ENCODE data around the gene CFAP97D2. TPM values are rescaled to one million over a fixed set of nuclear protein-coding genes. Genes with fewer than 3 reads are reported as not detected.

Gene CFAP97D2
- polyA plus RNA-seq, 1 donor from 2014 or later = not detected

- Histone ChIP-seq H4K20me1 (ENCODE audit: insufficient read depth) (no peaks in the 10 kb centered on the region), H3F3A (ENCODE audit: insufficient read depth, low read length, poor library complexity, severe bottlenecking) (no peaks in the 10 kb centered on the region), H3K27ac (ENCODE audit: low read length) (no peak overlapping the region), H3K9me2 (ENCODE audit: insufficient read depth, low read length) (no peaks in the 10 kb centered on the region), H3K9me3 (ENCODE audit: low read length) (no peaks in the 10 kb centered on the region), H3K79me2 (replicated peaks; ENCODE audit: insufficient read depth, low read length) (peaks cover 15% of the 10 kb centered on the region), H3K36me3 (ENCODE audit: insufficient read depth, low read length) (no peaks in the 10 kb centered on the region), H3K4me3 (ENCODE audit: low read length) (peak overlapping the region; percentile 91), H3K9ac (ENCODE audit: low read length) (peak overlapping the region; percentile 82), H2AFZ (ENCODE audit: low read depth, low read length) (no peak overlapping the region), H3K4me2 (ENCODE audit: low read length) (peak overlapping the region; percentile 50), H3K27me3 (ENCODE audit: insufficient read depth, low read depth, low read length) (no peaks in the 10 kb centered on the region)
- TF ChIP-seq TAF1 (IDR thresholded peaks at IDR 0.05; ENCODE audit: low read depth) = no peak
- no peak for TF ChIP-seq RAD21 (conservative IDR thresholded peaks at IDR 0.05)
These were observed 56.6 kb downstream of the CFAP97D2 start for GRCh38 chr13:114235697-114236096.

DNA sequence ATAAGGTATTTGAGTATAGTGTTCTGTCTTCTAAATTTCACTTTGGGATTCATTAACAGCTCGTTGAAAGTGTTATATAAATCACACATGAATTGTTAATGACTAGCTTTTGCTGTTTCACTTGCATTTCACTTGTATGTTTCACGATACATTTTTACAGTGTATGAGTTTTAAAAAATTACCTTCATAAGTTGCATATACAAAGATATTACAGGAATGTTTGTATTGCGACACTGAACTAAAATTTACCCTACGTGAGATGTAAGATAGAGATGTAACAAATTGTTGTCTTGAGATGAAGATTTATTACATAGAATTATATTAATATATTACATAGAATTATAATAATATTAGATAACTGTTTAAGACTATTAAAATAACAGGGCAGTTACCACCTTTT is 57.2 kb downstream of the CFAP97D2 start:
- H3F3A ChIP-seq (ENCODE audit: insufficient read depth, low read length, poor library complexity, severe bottlenecking) = no peaks in the 10 kb centered on the region
- H3K4me3 ChIP-seq (ENCODE audit: low read length) = peak overlapping the region; percentile 91
- H3K9me3 ChIP-seq (ENCODE audit: low read length) = no peaks in the 10 kb centered on the region
- TF ChIP-seq EP300 (conservative IDR thresholded peaks at IDR 0.05; ENCODE audit: poor library complexity, severe bottlenecking) = no peak
- TF ChIP-seq TAF1 (IDR thresholded peaks at IDR 0.05; ENCODE audit: low read depth) = no peak
- no peak for TF ChIP-seq EZH2 (IDR thresholded peaks at IDR 0.05; ENCODE audit: borderline replicate concordance, insufficient read depth, low read length, poor library complexity, severe bottlenecking)
- H3K36me3 ChIP-seq (ENCODE audit: insufficient read depth, low read length) = no peaks in the 10 kb centered on the region
- H3K4me2 ChIP-seq (ENCODE audit: low read length) = peak overlapping the region; percentile 50
- H3K27ac ChIP-seq (ENCODE audit: low read length) = no peak overlapping the region
- no peak overlapping the region for H2AFZ ChIP-seq (ENCODE audit: low read depth, low read length)
- peaks cover 15% of the 10 kb centered on the region for H3K79me2 ChIP-seq (replicated peaks; ENCODE audit: insufficient read depth, low read length)
- peak overlapping the region; percentile 82 for H3K9ac ChIP-seq (ENCODE audit: low read length)
- H3K9me2 ChIP-seq (ENCODE audit: insufficient read depth, low read length) = no peaks in the 10 kb centered on the region
- H3K27me3 ChIP-seq (ENCODE audit: insufficient read depth, low read depth, low read length) = no peaks in the 10 kb centered on the region
- H4K20me1 ChIP-seq (ENCODE audit: insufficient read depth) = no peaks in the 10 kb centered on the region

DNA sequence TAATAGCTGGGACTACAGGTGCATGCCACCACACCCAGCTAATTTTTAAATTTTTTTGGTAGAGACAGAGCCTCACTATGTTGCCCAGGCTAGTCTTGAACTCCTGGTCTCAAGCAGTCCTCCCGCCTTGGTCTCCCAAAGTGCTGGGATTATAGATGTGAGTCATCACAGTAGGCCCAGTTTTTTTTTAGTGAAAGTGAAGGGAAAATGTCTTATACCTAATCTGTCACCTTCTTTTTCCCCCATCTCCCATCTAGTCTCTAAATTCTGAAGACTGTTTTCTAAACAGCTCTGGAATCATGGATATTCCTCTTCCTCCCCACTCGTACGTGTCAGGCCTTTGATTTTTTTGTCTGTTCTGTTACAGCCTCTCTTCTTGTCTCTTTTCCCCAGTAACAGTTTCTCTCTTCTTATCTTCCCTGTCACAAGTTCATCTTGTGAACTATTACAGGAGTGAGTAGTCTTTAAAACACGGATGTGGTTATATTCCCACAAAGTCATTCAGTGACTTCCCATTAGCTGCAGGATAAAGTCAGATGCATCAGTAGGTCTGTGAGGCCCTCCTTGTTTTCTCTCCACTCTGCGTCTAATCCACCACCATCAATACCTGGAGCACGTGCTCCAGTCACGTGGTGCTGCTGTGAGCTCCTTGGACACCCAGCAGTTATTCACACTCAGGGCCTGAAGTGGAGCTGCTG is 58.5 kb downstream of the CFAP97D2 start:
- Histone ChIP-seq H3K36me3 (ENCODE audit: insufficient read depth, low read length) (no peaks in the 10 kb centered on the region), H3K4me2 (ENCODE audit: low read length) (no peak overlapping the region), H3K9me2 (ENCODE audit: insufficient read depth, low read length) (no peaks in the 10 kb centered on the region), H3K9me3 (ENCODE audit: low read length) (no peaks in the 10 kb centered on the region), H4K20me1 (ENCODE audit: insufficient read depth) (no peaks in the 10 kb centered on the region), H3K9ac (ENCODE audit: low read length) (no peak overlapping the region), H3K79me2 (replicated peaks; ENCODE audit: insufficient read depth, low read length) (peaks cover 15% of the 10 kb centered on the region), H3F3A (ENCODE audit: insufficient read depth, low read length, poor library complexity, severe bottlenecking) (no peaks in the 10 kb centered on the region), H3K27ac (ENCODE audit: low read length) (no peak overlapping the region), H3K27me3 (ENCODE audit: insufficient read depth, low read depth, low read length) (no peaks in the 10 kb centered on the region), H3K4me3 (ENCODE audit: low read length) (no peak overlapping the region), H2AFZ (ENCODE audit: low read depth, low read length) (no peak overlapping the region)
- TF ChIP-seq, protein P1, sequence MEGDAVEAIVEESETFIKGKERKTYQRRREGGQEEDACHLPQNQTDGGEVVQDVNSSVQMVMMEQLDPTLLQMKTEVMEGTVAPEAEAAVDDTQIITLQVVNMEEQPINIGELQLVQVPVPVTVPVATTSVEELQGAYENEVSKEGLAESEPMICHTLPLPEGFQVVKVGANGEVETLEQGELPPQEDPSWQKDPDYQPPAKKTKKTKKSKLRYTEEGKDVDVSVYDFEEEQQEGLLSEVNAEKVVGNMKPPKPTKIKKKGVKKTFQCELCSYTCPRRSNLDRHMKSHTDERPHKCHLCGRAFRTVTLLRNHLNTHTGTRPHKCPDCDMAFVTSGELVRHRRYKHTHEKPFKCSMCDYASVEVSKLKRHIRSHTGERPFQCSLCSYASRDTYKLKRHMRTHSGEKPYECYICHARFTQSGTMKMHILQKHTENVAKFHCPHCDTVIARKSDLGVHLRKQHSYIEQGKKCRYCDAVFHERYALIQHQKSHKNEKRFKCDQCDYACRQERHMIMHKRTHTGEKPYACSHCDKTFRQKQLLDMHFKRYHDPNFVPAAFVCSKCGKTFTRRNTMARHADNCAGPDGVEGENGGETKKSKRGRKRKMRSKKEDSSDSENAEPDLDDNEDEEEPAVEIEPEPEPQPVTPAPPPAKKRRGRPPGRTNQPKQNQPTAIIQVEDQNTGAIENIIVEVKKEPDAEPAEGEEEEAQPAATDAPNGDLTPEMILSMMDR (IDR thresholded peaks at IDR 0.05; ENCODE audit: poor library complexity, severe bottlenecking) = no peak
- no peak for TF ChIP-seq TAF1 (IDR thresholded peaks at IDR 0.05; ENCODE audit: low read depth)
- no peak for TF ChIP-seq SMC3 (conservative IDR thresholded peaks at IDR 0.05; ENCODE audit: poor library complexity)
- no peak for TF ChIP-seq EP300 (conservative IDR thresholded peaks at IDR 0.05; ENCODE audit: poor library complexity, severe bottlenecking)

- no peaks in the 10 kb centered on the region for H3K27me3 ChIP-seq (ENCODE audit: insufficient read depth, low read depth, low read length)
- no peaks in the 10 kb centered on the region for H3K79me2 ChIP-seq (replicated peaks; ENCODE audit: insufficient read depth, low read length)
- H3K9me3 ChIP-seq (ENCODE audit: low read length) = no peaks in the 10 kb centered on the region
- no peak overlapping the region for H3K27ac ChIP-seq (ENCODE audit: low read length)
- no peaks in the 10 kb centered on the region for H4K20me1 ChIP-seq (ENCODE audit: insufficient read depth)
- H3K9ac ChIP-seq (ENCODE audit: low read length) = no peak overlapping the region
- no peak overlapping the region for H3K4me2 ChIP-seq (ENCODE audit: low read length)
- no peak overlapping the region for H3K4me3 ChIP-seq (ENCODE audit: low read length)
- H3F3A ChIP-seq (ENCODE audit: insufficient read depth, low read length, poor library complexity, severe bottlenecking) = no peaks in the 10 kb centered on the region
- H2AFZ ChIP-seq (ENCODE audit: low read depth, low read length) = no peak overlapping the region
- peaks cover 10% of the 10 kb centered on the region for H3K36me3 ChIP-seq (ENCODE audit: insufficient read depth, low read length)
- H3K9me2 ChIP-seq (ENCODE audit: insufficient read depth, low read length) = no peaks in the 10 kb centered on the region
- TF ChIP-seq MXI1 (conservative IDR thresholded peaks at IDR 0.05; ENCODE audit: poor library complexity, severe bottlenecking) (no peak), SMC3 (conservative IDR thresholded peaks at IDR 0.05; ENCODE audit: poor library complexity) (no peak), POLR2AphosphoS5 (IDR thresholded peaks at IDR 0.05) (no peak), EP300 (conservative IDR thresholded peaks at IDR 0.05; ENCODE audit: poor library complexity, severe bottlenecking) (no peak), RAD21 (conservative IDR thresholded peaks at IDR 0.05) (no peak), EZH2 (IDR thresholded peaks at IDR 0.05; ENCODE audit: borderline replicate concordance, insufficient read depth, low read length, poor library complexity, severe bottlenecking) (no peak), TAF1 (IDR thresholded peaks at IDR 0.05; ENCODE audit: low read depth) (no peak)
- TF ChIP-seq, protein P1 (IDR thresholded peaks at IDR 0.05; ENCODE audit: poor library complexity, severe bottlenecking) = no peak
- TF ChIP-seq, protein P2, sequence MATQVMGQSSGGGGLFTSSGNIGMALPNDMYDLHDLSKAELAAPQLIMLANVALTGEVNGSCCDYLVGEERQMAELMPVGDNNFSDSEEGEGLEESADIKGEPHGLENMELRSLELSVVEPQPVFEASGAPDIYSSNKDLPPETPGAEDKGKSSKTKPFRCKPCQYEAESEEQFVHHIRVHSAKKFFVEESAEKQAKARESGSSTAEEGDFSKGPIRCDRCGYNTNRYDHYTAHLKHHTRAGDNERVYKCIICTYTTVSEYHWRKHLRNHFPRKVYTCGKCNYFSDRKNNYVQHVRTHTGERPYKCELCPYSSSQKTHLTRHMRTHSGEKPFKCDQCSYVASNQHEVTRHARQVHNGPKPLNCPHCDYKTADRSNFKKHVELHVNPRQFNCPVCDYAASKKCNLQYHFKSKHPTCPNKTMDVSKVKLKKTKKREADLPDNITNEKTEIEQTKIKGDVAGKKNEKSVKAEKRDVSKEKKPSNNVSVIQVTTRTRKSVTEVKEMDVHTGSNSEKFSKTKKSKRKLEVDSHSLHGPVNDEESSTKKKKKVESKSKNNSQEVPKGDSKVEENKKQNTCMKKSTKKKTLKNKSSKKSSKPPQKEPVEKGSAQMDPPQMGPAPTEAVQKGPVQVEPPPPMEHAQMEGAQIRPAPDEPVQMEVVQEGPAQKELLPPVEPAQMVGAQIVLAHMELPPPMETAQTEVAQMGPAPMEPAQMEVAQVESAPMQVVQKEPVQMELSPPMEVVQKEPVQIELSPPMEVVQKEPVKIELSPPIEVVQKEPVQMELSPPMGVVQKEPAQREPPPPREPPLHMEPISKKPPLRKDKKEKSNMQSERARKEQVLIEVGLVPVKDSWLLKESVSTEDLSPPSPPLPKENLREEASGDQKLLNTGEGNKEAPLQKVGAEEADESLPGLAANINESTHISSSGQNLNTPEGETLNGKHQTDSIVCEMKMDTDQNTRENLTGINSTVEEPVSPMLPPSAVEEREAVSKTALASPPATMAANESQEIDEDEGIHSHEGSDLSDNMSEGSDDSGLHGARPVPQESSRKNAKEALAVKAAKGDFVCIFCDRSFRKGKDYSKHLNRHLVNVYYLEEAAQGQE (IDR thresholded peaks at IDR 0.05; ENCODE audit: borderline replicate concordance) = no peak
These were observed 62.9 kb downstream of the CFAP97D2 start for GRCh38 chr13:114241918-114242317.

Data from neural cell (in vitro differentiated cells).